Osteoblast (primary cell): ENCODE results near the gene RB1. TPM values are rescaled to one million over a fixed set of nuclear protein-coding genes. Genes with fewer than 3 reads are reported as not detected.
"Not testable (repeated sequence)": the region's sequence is repeated elsewhere in the genome, so short reads cannot be mapped to it uniquely, and the experiment has no call there.

Experiments
- DNase-seq: peaks from one replicate; pipeline ENCODE4 v3.0.0; 2011; ENCODE audit warnings: low spot score, mixed read lengths; ENCODE audit not compliant: insufficient read length; ENCODE audit errors: missing footprints
- H2AFZ ChIP-seq: 2 replicates; pipeline ENCODE4 v1.6.0; 2011; ENCODE audit warnings: mild to moderate bottlenecking, low read length
- H3K27ac ChIP-seq: 2 replicates; pipeline ENCODE4 v1.5.1; 2011; ENCODE audit warnings: mild to moderate bottlenecking, low read depth, low read length, moderate library complexity
- H3K27me3 ChIP-seq: 2 replicates; pipeline ENCODE4 v1.6.0; 2012; ENCODE audit warnings: mild to moderate bottlenecking, control low read depth, inconsistent platforms, low read length, moderate library complexity; ENCODE audit not compliant: insufficient read depth
- H3K36me3 ChIP-seq: 2 replicates; pipeline ENCODE4 v1.5.1; 2011; ENCODE audit warnings: mild to moderate bottlenecking, low read length, control low read depth, moderate library complexity; ENCODE audit not compliant: insufficient read depth
- H3K4me1 ChIP-seq: 2 replicates; pipeline ENCODE4 v1.5.1; 2011; ENCODE audit warnings: mild to moderate bottlenecking, low read length, control low read depth, moderate library complexity; ENCODE audit not compliant: insufficient read depth
- H3K4me2 ChIP-seq: 2 replicates; pipeline ENCODE4 v1.6.0; 2011; ENCODE audit warnings: mild to moderate bottlenecking, low read length; ENCODE audit not compliant: insufficient read depth
- H3K4me3 ChIP-seq: fragments of 200-600 bp; sonication (generic); 3 replicates; pipeline ENCODE4 v1.5.1; 2012; ENCODE audit warnings: mild to moderate bottlenecking, low read length, inconsistent platforms; ENCODE audit not compliant: insufficient read depth
- H3K79me2 ChIP-seq: 2 replicates; pipeline ENCODE4 v1.6.0; 2012; ENCODE audit warnings: mild to moderate bottlenecking, low read length, control low read depth, inconsistent platforms; ENCODE audit not compliant: insufficient read depth
- H3K9me3 ChIP-seq: 2 replicates; pipeline ENCODE4 v1.5.1; 2011; ENCODE audit warnings: low read depth, low read length, control low read depth
- H4K20me1 ChIP-seq: 2 replicates; pipeline ENCODE4 v1.6.0; 2012; ENCODE audit warnings: mild to moderate bottlenecking, low read length, control low read depth; ENCODE audit not compliant: insufficient read depth
- CTCF ChIP-seq: IDR thresholded peaks from 2 replicates; pipeline ENCODE4 v1.5.1; 2011; ENCODE audit warnings: mild to moderate bottlenecking, low read depth, low read length, moderate library complexity; ENCODE audit errors: extremely low read depth
- total RNA-seq: library from RNA; depleted of rRNA; stranded (reverse); fragments of >200 nt; gene quantifications from 2 replicates; pipeline ENCODE4 v1.2.3, GENCODE V29; 2012

RB1 gene
- total RNA-seq, 1 donor, result 33.3 TPM

GRCh38 chr13:48320891-48321510, 17.4 kb downstream of the RB1 start:
- no peaks in the 10 kb centered on the region for H3K9me3 ChIP-seq
- no peaks in the 10 kb centered on the region for H3K4me1 ChIP-seq
- no peak overlapping the region for H2AFZ ChIP-seq
- H3K27me3 ChIP-seq, result no peaks in the 10 kb centered on the region
- no peak for TF ChIP-seq CTCF
- no peak for DNase-seq
- peaks cover 75% of the 10 kb centered on the region for H3K79me2 ChIP-seq
- no peak overlapping the region for H3K4me3 ChIP-seq
- H3K4me2 ChIP-seq, result no peak overlapping the region
- peaks cover 12% of the 10 kb centered on the region for H3K36me3 ChIP-seq
- H3K27ac ChIP-seq, result no peak overlapping the region
- H4K20me1 ChIP-seq, result peaks cover 3% of the 10 kb centered on the region

GRCh38 chr13:48322294-48322693, 18.7 kb downstream of the RB1 start:
- Histone ChIP-seq H3K79me2 (peaks cover 68% of the 10 kb centered on the region), H4K20me1 (peaks cover 3% of the 10 kb centered on the region), H2AFZ (no peak overlapping the region), H3K4me1 (no peaks in the 10 kb centered on the region), H3K9me3 (no peaks in the 10 kb centered on the region), H3K27me3 (no peaks in the 10 kb centered on the region), H3K27ac (no peak overlapping the region), H3K4me3 (no peak overlapping the region), H3K36me3 (peaks cover 12% of the 10 kb centered on the region), H3K4me2 (no peak overlapping the region)
- DNase-seq, result no peak
- no peak for TF ChIP-seq CTCF

- no peak for DNase-seq
- no peak for TF ChIP-seq CTCF
- Histone ChIP-seq H3K9me3 (no peaks in the 10 kb centered on the region), H3K36me3 (no peaks in the 10 kb centered on the region), H2AFZ (no peak overlapping the region), H4K20me1 (peaks cover 7% of the 10 kb centered on the region), H3K4me1 (peaks cover 8% of the 10 kb centered on the region), H3K27ac (peak overlapping the region; percentile 6), H3K27me3 (no peaks in the 10 kb centered on the region), H3K79me2 (peaks cover 15% of the 10 kb centered on the region), H3K4me2 (peak overlapping the region; percentile 21), H3K4me3 (no peak overlapping the region)
Measured at GRCh38 chr13:48333976-48334375, 30.4 kb downstream of the RB1 start.

- Histone ChIP-seq H3K4me1 (peaks cover 8% of the 10 kb centered on the region), H3K27me3 (no peaks in the 10 kb centered on the region), H3K36me3 (no peaks in the 10 kb centered on the region), H3K9me3 (no peaks in the 10 kb centered on the region), H4K20me1 (peaks cover 7% of the 10 kb centered on the region), H3K27ac (peak overlapping the region; percentile 6), H3K4me2 (no peak overlapping the region), H2AFZ (no peak overlapping the region), H3K4me3 (no peak overlapping the region), H3K79me2 (peaks cover 15% of the 10 kb centered on the region)
- no peak for DNase-seq
- peak; percentile 60 for TF ChIP-seq CTCF
Measured at GRCh38 chr13:48334534-48335127, 31.1 kb downstream of the RB1 start.

GRCh38 chr13:48339198-48339597, 35.6 kb downstream of the RB1 start:
- not testable (repeated sequence) for H2AFZ ChIP-seq, H3K27me3 ChIP-seq, H3K4me3 ChIP-seq, H3K79me2 ChIP-seq, H3K4me2 ChIP-seq, H3K27ac ChIP-seq, H3K4me1 ChIP-seq, H3K9me3 ChIP-seq, DNase-seq, H3K36me3 ChIP-seq, H4K20me1 ChIP-seq
